ENCODE data around the gene HIVEP3. TPM values are rescaled to one million over a fixed set of nuclear protein-coding genes. Genes with fewer than 3 reads are reported as not detected.

HIVEP3 gene
- total RNA-seq, 1 experiment from 2014 or later: 0.55 TPM

DNA sequence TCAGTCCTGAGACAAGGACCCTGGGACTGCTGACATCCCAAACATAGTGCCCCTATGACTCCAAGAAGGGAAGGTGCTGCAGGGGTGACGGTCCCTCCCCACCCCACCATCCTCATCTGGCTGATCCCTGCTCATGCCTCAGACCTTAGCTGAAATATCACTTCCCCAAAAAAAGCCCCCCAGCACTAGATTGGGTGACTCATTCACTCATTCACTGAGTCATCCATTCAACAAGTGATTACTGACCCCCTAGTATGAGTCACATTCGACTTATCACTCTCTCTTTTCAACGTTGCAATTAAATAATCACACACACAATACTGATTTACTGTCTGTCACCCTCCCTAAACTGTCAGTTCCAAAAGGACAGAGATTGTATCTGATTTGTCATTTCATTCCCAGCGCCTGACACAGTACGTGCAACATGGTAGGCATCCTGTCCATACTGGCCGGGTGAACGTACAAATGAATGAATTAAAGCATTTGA lies 48.6 kb downstream of the HIVEP3 start (continued):
- TF ChIP-seq SMAD3 (CRISPR knock-in tag; IDR thresholded peaks at IDR 0.05; ENCODE audit: borderline replicate concordance): no peak

DNA sequence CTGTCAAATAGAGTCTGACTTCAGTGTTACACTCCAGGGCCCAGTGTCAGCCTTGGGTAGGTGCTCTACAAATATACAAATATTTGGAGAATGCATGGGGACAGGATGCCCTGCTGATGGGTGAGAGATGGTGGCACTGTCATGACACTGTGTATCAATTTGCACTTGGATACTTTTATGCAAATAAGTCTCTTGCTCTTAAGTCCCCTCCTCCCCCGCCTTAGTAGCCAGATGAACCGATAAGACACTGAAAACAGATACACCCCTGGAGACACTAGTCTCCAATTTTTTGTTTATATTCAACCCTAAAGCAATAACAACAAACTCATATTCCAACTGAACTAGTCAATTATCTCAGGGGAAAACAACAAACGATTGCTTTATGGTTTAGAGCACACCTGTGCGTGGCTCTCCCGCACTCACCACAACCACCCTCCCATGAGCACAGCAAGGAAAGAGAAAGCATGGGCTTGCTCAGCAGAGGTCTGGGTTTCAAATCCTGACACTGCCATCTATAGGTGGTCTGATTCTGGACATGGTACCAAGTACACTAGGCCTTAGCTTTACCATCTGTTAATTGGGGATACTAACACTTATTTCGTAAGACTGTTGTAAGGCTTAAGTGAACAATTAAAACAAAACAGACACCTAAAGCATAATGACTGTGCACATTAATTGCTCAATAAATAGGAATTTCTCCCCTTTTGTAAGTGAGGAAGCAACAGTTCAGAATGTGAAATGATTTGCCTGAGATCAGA lies 50.3 kb downstream of the HIVEP3 start:
- H3K27ac Mint-ChIP-seq: no peak overlapping the region

More for the DNA sequence above, 50.3 kb downstream of the HIVEP3 start:
- CTCF ChIA-PET: interaction anchor here (0.9 to 2.1 kb wide), 2 partner anchors 15 to 56 kb away, joined by 3 to 8 read pairs; no protein-coding TSS in a partner anchor
- POLR2A ChIA-PET: interaction anchor here (0.6 kb wide), 1 partner anchor 419 kb away, joined by 3 read pairs; no protein-coding TSS in a partner anchor
- Mint-ChIP-seq H3K9me3 (no peaks in the 10 kb centered on the region), H3K4me1 (peaks cover 39% of the 10 kb centered on the region), H3K36me3 (no peaks in the 10 kb centered on the region), H3K27me3 (ENCODE audit: low read depth) (no peaks in the 10 kb centered on the region), H3K4me3 (no peak overlapping the region)
- DNase-seq (ENCODE audit: low spot score): no peak
- ATAC-seq: peak; percentile 44
- TF ChIP-seq ZNF263 (CRISPR knock-in tag; IDR thresholded peaks at IDR 0.05; ENCODE audit: low read depth) (no peak), IRF2 (CRISPR knock-in tag; IDR thresholded peaks at IDR 0.05; ENCODE audit: borderline replicate concordance, low read depth) (no peak), ZNF232 (CRISPR knock-in tag; IDR thresholded peaks at IDR 0.05) (no peak), ZNF425 (CRISPR knock-in tag; conservative IDR thresholded peaks at IDR 0.05) (no peak), GRHL2 (CRISPR knock-in tag; IDR thresholded peaks at IDR 0.05; ENCODE audit: insufficient replicate concordance, severe bottlenecking) (no peak), RELA (CRISPR knock-in tag; IDR thresholded peaks at IDR 0.05; ENCODE audit: borderline replicate concordance) (no peak), ZNF423 (CRISPR knock-in tag; IDR thresholded peaks at IDR 0.05) (no peak), RORB (CRISPR knock-in tag; IDR thresholded peaks at IDR 0.05) (no peak), CTCF (IDR thresholded peaks at IDR 0.05) (no peak), GABPB1 (CRISPR knock-in tag; IDR thresholded peaks at IDR 0.05) (no peak)
- TF ChIP-seq, protein P1, sequence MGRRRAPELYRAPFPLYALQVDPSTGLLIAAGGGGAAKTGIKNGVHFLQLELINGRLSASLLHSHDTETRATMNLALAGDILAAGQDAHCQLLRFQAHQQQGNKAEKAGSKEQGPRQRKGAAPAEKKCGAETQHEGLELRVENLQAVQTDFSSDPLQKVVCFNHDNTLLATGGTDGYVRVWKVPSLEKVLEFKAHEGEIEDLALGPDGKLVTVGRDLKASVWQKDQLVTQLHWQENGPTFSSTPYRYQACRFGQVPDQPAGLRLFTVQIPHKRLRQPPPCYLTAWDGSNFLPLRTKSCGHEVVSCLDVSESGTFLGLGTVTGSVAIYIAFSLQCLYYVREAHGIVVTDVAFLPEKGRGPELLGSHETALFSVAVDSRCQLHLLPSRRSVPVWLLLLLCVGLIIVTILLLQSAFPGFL (CRISPR knock-in tag; IDR thresholded peaks at IDR 0.05; ENCODE audit: borderline replicate concordance): no peak
- TF ChIP-seq, protein P2, sequence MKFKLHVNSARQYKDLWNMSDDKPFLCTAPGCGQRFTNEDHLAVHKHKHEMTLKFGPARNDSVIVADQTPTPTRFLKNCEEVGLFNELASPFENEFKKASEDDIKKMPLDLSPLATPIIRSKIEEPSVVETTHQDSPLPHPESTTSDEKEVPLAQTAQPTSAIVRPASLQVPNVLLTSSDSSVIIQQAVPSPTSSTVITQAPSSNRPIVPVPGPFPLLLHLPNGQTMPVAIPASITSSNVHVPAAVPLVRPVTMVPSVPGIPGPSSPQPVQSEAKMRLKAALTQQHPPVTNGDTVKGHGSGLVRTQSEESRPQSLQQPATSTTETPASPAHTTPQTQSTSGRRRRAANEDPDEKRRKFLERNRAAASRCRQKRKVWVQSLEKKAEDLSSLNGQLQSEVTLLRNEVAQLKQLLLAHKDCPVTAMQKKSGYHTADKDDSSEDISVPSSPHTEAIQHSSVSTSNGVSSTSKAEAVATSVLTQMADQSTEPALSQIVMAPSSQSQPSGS (CRISPR knock-in tag; IDR thresholded peaks at IDR 0.05; ENCODE audit: borderline replicate concordance, low read depth): no peak
- TF ChIP-seq, protein P3, sequence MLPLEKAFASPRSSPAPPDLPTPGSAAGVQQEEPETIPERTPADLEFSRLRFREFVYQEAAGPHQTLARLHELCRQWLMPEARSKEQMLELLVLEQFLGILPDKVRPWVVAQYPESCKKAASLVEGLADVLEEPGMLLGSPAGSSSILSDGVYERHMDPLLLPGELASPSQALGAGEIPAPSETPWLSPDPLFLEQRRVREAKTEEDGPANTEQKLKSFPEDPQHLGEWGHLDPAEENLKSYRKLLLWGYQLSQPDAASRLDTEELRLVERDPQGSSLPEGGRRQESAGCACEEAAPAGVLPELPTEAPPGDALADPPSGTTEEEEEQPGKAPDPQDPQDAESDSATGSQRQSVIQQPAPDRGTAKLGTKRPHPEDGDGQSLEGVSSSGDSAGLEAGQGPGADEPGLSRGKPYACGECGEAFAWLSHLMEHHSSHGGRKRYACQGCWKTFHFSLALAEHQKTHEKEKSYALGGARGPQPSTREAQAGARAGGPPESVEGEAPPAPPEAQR (CRISPR knock-in tag; IDR thresholded peaks at IDR 0.05): no peak
- TF ChIP-seq, protein P4, sequence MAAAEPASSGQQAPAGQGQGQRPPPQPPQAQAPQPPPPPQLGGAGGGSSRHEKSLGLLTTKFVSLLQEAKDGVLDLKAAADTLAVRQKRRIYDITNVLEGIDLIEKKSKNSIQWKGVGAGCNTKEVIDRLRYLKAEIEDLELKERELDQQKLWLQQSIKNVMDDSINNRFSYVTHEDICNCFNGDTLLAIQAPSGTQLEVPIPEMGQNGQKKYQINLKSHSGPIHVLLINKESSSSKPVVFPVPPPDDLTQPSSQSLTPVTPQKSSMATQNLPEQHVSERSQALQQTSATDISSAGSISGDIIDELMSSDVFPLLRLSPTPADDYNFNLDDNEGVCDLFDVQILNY (CRISPR knock-in tag; IDR thresholded peaks at IDR 0.05): no peak

All from WTC11 (cell line).